Left lobe of liver (tissue), 2 donors: Measurements from ENCODE around the gene FAM222B. TPM values are rescaled to one million over a fixed set of nuclear protein-coding genes. Genes with fewer than 3 reads are reported as not detected.
"Not testable (repeated sequence)": the region's sequence is repeated elsewhere in the genome, so short reads cannot be mapped to it uniquely, and the experiment has no call there.

Source experiments
- ATAC-seq: fragments of 200-7000 bp; cut with Tn5 transposase; one replicate; pipeline ENCODE4 v1.9.1; 2020; ENCODE audit warnings: mild to moderate bottlenecking, moderate library complexity
- DNase-seq: peaks from one replicate; pipeline ENCODE4 v3.0.0-alpha.2; 2020; ENCODE audit warnings: low spot score
- total RNA-seq: library from RNA; stranded (reverse); gene quantifications from one replicate; pipeline ENCODE4 v1.2.1, GENCODE V29; 2021
- donor health status: DM: no; HTN: no; CAD: no; lungs with moderate emphysema.
- donor health status: DM: no; HTN: yes; CAD: no.

The FAM222B gene
- total RNA-seq, 1 donor from 2014 or later: 6.6 TPM

GRCh38 chr17:28846231-28846630 lies 3.6 kb upstream of the FAM222B start:
- ATAC-seq (no peak), DNase-seq (no peak)

- DNase-seq (no peak), ATAC-seq (no peak)
Observed at GRCh38 chr17:28843816-28844148, 1.2 kb upstream of the FAM222B start.

DNA sequence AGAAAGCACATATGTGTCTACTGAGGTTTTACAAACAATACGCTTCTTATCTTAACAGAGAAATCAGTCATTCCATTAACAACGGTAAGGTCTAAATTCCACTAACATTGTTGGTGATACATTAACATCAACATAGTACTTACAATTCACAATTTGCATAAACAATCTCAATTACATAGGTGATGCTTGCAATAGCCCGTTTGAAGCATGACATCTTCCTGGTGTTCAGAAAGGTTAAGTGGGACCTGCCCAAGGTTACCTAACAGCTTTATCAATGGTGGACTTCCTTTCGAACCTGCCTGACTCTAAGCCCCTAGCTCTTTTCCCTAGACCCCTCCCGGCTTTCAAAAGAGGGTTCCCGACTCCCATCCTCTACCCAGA lies 699 bp downstream of the FAM222B start:
- ATAC-seq (peak; percentile 15), DNase-seq (no peak)

DNA sequence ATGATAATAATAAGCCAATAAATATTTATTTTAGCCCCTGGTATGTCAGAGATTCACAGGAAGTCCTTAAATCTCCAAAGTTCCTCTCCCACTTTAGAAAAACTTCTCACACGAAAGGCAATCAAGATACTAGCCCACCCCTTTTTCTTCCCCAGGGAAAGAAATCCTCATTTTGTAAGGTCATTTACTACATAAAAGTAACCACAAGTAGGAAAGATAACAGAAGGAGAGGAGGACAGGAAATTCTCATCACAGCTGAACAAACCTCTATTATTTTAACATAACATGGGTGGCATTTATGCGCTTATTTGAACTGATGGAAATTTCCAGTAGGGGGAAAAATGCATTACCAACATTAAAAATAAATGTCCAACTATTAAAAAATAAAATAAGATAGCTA lies 3.4 kb downstream of the FAM222B start:
- DNase-seq: no peak
- ATAC-seq: no peak

- DNase-seq, ATAC-seq: not testable (repeated sequence)
Observed at GRCh38 chr17:28836541-28836940, 6.0 kb downstream of the FAM222B start.

- no peak for ATAC-seq
Observed at GRCh38 chr17:28834420-28834819, 8.2 kb downstream of the FAM222B start.

GRCh38 chr17:28828294-28829040 lies 14.1 kb downstream of the FAM222B start:
- ATAC-seq (no peak), DNase-seq (peak; percentile 11)

More at GRCh38 chr17:28834420-28834819, 8.2 kb downstream of the FAM222B start:
- DNase-seq: no peak

GRCh38 chr17:28827672-28828071 lies 14.9 kb downstream of the FAM222B start:
- ATAC-seq (no peak), DNase-seq (no peak)

DNA sequence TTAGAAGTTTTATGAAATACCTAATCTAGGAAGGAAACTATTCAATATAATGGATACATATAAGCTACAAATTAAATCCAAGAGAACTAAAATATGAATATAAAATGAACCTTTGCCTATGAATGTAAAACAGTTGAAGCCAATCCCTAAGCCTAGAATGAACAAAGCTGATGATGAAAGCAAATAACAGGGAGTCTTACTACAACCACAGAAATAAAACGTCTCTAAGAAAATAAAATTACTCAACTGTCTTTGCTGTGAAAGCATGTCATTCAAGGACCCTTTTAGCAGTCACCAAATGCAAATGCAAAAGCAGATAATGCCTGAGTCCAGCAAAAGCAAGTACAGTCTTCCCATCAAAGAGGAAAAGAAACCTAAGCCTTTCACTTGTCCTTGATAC lies 23.0 kb downstream of the FAM222B start:
- no peak for ATAC-seq
- DNase-seq: no peak

DNA sequence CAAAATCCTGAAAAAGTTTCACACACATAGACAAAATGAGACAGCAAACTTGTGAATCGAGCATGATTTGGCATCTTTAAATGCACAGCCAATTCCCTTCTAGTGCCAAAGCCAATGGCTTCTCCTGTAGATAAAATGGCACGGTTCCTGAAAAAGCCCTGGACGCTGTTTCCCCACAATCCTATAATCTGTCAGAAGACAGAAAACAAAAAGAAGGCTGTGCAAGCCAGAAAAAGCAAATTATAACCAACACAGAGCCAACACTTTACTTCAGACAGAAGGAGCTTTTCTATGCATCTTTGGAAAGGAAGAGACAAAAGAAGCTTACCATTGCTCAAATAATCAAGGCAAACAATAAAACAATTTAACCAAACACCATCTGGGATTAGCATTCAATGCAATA lies 23.8 kb downstream of the FAM222B start:
- DNase-seq (no peak), ATAC-seq (no peak)

DNA sequence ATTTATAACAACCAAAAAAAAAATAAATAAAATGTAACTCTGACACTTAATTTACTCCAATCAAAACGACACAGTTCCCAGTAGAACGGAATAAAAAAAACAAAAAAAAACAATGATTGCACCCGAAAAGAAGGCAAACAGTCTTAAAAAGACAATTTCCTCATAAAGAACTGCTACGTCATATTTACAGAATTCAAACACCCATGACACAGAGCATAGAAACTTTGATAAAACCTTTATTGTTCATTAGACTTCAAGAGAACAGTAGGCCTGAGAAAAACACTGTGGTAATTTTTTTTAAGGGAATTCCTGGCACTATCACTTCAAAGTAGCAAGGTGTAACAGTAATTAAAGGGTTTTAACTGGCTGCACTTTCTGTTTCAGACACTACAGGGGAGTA lies 26.1 kb downstream of the FAM222B start:
- ATAC-seq (no peak), DNase-seq (no peak)

DNA sequence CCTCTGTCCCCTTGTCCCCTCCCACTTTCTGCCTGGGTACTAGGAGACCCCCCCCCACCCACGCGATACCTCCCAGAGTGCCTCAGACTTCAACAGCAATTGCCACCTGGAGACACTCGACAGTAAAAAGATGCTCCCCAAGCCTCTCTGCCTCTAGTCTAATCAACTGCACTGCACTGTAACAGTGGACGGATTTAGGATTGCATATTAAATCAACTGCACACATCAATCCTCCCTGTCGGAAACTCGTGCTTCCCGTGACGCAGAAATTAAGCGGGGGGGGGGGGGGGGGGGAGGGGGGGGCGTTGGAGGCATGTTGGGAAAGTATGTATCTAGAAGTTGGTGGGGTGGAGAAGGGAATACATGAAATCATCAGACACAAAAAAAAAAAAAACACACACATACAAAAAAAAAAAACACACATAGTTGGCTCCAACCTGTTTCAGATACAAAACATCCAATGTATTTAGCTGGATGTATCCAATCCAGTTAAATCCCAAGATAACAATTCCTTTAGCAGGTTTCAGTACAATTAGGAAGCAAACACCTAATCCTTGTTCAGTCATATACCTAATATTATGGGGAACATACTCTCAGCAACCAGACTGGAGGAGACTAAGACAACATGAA lies 29.7 kb downstream of the FAM222B start:
- ATAC-seq (peak; percentile 47), DNase-seq (no peak)

DNA sequence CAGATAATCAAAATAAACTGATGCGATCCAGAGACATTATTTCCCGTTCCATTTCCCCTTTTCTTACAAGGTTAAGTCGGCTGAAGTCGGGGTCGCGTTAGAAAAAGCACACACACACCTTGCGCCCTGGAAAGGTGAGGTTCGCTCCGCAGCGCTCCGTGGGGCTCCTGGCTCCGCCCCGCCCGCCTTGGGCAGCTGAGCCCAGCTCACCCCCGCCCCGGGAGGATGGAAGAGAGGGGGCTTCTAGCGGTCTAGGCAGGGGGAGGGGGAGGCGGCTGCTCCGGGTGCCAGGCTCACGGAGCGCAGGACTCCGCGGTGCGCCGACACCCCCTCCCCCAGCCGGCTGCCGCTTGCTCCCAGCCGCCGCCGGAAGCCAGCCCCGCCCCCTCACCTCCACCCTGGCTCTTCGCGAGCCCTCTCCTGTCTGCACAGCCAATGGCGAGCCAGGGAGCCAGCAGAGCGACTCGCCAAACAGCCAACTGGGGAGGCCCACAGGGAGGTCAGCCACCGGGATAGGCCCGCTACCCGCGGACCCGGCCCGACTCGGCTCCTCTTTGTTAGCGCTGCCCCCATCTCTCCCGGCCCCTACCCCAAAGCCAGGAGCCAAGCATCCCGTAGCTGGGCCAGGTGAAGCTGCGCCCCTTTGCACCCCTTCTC lies 30.4 kb downstream of the FAM222B start:
- DNase-seq (peak; percentile 98), ATAC-seq (peak; percentile 98)

DNA sequence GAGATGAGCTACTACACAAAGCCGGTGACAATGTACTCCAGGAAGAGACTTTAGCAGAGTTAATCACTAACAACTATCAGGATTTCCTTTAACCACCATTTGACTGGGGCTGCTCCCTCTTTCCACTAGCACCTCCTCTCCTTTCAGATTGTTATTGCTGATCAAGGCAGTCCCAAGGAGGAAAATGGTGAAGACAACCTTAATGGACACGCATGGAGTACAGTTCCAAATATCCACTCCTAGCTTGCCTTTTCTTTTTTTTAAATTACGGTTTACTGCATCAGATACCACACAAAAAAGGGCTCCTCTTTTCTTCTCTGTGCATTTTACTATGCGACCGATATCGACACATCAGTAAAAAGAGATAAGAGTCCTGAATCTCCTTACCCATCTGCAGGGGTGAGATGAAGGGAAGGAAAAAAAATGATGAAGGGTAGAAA lies 30.9 kb downstream of the FAM222B start:
- DNase-seq (no peak), ATAC-seq (peak; percentile 19)

DNA sequence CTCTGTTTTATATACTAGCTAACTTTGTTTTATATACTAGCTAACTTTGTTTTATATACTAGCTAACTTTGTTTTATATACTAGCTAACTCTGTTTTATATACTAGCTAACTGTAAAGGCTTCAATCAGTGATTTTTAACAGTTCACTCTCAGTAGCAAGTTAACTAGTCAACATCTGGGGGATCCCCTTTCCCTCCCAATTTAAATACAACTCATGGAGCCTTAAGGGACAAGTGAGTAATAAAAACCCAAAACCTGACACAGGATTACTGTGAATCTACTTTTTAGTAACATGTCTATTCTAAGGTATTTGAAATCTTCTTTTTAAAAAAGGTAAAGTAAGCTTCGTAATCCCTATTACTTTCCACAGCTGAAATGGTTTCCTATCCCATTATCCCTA lies 32.2 kb downstream of the FAM222B start:
- ATAC-seq (no peak), DNase-seq (no peak)

DNA sequence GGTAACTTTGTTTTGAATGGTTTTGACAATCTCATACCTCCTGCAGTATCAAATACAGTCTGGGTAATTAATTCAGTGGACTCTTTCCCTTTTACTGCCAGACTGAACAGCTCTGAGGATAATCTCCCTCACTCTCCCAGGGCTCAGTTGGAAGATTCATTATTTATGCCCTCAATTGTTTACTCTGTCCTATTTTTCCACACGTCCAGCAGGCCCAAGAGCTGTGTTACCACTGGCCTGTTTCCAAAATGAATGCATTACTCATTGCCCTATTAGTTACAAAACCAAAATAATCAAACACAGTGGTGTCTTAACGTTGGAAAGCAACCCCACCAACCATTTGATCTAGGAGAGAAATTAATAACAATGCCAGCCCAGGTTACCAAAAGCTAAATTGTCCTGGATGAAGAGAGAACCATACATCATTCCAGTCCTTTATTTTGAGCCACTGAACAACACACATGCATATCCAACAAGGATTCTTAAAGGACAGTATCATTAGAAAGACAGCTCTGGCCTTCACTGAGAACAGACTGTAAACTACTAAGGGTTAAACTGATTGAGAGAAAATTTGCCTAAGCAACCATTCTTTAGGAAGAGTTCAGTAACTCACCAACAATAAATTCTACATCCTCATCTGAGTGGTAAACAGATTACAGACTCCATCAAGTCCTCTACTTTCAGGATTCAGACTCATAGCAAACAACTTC lies 34.5 kb downstream of the FAM222B start:
- no peak for DNase-seq

DNA sequence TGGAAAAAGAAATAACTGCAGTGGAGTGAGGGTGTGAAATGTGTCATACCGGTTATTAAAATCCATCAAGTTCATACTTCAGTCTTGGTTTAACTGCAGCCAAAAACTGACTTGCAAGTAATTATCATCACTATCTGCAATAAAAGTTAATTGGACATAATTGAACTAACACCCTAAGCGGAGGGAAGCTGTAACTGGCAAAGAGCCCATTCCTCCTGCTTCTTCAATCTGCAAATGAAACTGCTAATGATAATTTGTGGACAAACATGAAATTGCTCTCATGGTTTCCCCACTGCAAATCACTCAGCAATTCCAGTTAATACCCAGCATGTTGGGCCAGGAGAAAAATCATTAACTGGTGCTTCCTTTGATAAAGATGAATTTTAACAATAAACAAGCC lies 46.5 kb downstream of the FAM222B start:
- ATAC-seq (no peak), DNase-seq (no peak)

More for the DNA sequence above, 34.5 kb downstream of the FAM222B start:
- peak; percentile 45 for ATAC-seq

- peak; percentile 15 for DNase-seq
- ATAC-seq: not testable (repeated sequence)
Observed at GRCh38 chr17:28794846-28795441, 47.6 kb downstream of the FAM222B start.

- ATAC-seq: no peak
- DNase-seq: peak; percentile 15
Observed at GRCh38 chr17:28792877-28793661, 49.5 kb downstream of the FAM222B start.

DNA sequence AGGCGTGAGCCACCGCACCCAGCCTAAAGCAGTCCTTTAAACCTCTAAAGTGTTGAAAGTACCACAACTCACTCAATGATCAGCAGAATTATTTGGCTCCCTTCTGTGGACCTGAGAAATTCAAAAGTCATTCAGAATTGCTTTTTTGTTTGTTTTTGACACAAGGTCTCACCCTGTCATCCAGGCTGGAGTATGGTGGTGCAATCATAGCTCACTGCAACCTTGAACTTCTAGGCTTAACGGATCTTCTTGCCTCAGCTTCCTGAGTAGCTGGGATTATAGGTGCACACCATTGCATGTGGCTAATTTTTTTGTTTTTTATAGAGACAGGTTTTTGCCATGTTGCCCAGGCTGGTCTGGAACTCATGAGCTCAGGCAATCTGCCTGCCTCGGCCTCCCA lies 54.5 kb downstream of the FAM222B start:
- peak; percentile 62 for ATAC-seq
- DNase-seq: peak; percentile 21
